GM21786 (cell line): Measurements from ENCODE around the gene FAM117A.
A peak's percentile ranks its signal among the peaks of the same experiment; 100 is the strongest.

Experiments used
- ATAC-seq: cut with Tn5 transposase; IDR thresholded peaks from one replicate; pipeline ENCODE4 v1.9.1; 2021; ENCODE audit not compliant: unreplicated experiment

FAM117A gene, protein sequence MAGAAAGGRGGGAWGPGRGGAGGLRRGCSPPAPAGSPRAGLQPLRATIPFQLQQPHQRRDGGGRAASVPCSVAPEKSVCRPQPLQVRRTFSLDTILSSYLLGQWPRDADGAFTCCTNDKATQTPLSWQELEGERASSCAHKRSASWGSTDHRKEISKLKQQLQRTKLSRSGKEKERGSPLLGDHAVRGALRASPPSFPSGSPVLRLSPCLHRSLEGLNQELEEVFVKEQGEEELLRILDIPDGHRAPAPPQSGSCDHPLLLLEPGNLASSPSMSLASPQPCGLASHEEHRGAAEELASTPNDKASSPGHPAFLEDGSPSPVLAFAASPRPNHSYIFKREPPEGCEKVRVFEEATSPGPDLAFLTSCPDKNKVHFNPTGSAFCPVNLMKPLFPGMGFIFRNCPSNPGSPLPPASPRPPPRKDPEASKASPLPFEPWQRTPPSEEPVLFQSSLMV

DNA sequence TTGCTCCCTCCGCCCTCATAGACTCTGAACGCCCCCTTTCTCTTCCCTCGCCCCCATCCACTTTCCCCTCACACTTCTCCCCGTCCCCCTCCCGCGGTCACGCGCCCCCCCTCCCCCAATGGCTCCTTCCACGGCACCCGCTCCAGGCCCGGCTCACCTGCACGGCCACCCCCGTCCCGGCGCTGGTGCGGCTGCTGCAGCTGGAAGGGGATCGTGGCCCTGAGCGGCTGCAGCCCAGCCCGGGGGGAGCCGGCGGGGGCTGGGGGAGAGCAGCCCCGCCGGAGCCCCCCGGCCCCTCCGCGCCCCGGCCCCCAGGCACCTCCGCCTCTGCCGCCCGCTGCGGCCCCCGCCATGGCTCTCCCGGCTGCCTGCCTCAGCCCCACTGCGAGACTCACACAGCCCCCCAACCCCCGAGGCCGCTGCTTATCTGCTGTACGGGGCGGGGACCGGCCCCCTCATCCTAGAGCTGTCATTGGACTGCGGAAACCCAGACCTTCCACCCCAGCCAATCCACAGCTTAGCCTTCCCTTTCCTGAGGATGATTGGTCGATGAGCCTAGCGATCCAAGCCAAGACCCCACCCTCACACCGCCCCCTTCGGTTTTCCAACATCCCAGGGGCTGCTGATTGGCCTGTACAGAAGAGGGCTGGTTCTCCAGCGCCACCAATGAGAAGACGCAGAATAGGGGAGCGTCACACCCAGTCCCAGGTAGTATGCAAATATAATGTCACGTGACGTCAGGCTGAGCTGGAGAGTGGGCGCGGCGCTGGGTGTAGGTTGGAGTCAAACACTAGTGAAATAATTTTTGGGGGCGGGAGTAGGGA, at the start of gene FAM117A:
Gene FAM117A, minus strand, starts transcription at position 397 of the 824 bp plus-strand sequence. Its CDS starts 44 bp downstream, at position 353.
- ATAC-seq: peak; percentile 94

DNA sequence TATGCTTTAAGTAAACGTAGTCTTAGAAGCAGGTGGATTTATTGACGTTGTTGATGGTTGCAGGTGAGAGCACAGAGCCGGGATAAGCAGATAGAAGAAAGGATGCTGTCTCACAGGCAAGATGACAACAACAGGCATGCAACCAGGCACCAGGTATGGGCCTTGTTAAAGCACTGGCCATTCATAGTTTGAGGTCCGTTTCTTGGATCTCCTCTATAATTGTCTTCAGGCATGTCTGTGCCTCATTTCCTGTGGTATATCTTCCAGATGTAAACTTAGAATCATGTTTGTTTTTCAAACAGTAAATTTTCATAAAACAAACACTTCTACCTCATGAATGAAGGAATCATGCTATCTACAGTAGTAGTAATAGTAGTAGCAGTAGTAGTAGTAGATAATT, 45.1 kb upstream of the FAM117A start:
- ATAC-seq: no peak

DNA sequence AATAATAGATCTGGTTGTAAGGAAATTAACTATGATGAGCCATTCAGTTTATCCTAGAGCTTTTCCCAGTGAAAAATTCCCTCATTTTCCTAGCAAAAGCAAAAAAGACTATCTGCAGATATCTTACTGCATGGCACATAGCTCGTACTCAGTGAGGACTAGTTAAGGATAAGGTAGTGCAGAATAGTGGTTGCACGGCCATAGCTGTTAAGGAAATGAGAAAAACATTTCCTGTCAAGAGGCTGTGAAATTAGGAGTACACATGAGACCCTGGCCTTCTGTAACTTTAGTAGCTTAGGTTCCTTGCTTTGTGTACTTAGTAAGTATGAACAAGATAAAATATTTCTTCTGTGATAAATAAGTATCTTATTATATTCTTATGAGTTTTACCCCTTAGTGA, 34.8 kb upstream of the FAM117A start:
- no peak for ATAC-seq

DNA sequence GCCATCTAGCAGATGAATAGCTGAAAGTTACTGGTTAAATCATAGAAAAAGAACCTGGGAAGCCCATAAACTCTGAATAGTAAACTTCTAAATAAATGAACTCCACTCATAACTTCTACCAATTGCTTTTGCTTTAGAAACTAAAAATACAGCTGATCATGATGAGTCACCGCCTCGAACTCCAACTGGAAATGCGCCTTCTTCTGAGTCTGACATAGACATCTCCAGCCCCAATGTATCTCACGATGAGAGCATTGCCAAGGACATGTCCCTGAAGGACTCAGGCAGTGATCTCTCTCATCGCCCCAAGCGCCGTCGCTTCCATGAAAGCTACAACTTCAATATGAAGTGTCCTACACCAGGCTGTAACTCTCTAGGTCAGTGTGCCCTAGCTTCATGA, 34.3 kb upstream of the FAM117A start:
- ATAC-seq: no peak

DNA sequence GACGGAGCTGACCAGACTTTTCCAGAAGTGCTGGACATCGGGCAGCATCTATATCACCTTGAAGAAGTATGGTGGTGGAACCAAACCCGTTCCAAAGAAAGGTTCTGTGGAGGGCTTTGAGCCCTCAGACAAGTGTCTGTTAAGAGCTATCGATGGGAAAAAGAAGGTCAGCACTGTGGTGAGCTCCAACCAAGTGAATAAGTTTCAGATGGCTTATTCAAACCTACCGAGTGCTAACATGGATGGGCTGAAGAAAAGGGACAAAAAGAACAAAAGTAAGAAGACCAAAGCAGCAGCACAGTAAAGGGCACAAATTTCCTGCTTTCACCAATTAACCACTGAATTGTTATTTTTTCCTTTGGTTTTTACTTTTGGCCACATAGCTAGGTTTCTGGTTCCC, 31.4 kb upstream of the FAM117A start:
- ATAC-seq: no peak

DNA sequence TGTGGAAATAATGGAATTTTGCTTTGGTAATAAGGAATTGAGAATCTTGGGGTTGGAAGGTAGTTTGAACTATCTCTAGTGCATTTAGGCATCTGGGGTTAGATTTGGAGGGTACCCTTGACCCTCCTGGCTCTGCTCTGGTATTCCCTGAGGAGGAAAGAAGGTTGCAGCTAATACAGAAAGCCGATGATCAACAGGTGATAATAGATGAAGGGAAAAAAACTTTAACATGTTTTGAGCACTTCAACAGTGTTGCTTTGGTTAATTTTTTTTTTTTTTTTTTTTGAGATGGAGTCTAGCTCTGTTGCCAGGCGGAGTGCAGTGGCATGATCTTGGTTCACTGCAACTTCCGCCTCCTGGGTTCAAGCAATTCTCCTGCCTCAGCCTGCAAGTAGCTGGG, 29.4 kb upstream of the FAM117A start:
- ATAC-seq: no peak

DNA sequence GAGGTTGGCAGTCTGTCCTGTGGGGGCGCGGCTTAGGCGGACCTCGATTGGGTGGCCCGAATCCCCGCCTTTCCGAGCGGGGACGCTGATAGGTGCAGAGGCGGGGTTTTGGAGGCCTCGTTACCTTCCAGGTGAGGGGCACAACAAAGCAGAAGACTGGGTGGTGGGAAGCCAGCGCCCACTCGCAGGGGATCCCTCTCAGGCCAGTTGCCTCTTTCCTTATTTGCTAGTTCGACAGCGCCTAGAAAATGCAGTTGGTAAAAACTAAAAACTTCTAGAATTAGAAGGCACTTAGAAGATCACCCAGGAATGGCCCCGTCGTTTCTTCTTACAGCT, 25.3 kb upstream of the FAM117A start:
- ATAC-seq: no peak

DNA sequence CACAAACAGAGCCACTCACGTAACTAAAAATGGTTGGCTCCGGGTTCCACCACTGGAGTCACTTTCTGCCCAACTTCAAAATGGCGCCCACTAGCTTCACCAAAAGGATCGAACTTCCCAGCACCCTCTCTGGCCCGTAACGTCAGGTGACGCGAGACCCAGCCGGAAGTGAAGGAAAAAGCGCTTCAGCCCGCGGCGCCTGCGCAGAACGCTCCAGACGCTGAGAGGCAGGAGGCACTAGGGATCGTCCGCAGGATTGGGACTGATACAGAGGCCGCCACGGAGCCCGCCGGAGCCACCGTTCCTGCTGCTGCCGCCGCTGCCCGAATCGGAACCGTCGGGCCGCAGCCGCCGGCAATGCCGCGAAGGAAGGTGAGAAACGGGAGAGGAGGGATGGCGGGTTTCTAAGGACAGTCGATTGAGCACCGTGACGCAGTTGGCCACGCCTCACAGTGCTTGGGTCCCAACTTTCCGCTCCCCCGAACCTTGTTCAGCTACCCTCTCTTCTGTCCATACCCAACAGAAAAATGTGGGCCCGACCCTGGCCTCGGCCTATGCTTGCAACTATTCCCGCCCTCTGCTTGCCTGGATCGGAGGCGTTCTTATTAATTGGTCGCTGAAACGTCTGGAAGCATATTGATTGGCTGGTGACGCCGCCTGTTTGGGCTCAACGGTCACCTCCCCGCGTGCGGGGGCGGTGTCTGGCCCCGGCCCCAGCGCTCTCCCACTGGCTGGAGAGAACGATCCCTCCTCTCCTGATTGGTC, 24.7 kb upstream of the FAM117A start, which contains the start of gene KAT7:
Gene KAT7, plus strand, starts transcription at position 204 of the 765 bp plus-strand sequence. Its CDS starts 154 bp downstream, at position 358.
- peak; percentile 92 for ATAC-seq

DNA sequence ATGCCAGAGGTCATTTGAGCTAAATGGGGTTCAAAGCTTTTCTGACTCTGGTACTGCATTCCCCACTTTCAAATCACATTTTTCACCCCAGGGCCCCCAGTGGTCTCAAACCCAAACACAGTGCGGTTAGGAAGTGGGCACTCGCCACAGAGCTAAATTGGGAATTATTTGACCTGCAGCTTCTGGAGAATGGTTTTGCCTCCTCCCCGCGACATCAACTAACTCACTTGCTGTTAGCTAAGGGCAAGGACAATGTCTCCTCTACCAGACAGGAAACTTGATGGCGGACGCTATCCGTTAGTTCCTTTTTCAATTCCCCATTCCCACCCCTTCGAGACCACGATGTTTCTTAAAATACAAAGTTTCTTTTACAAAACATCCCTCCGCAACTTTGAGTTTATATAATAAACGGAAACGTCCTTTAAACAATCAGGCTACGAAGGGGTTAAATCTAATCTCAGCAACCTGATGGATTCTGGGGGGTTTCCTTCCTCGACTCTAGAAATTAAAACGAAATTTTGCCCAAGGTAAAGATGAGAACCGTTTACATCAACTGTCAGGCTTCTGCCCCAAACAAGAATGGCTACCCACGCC, 24.1 kb upstream of the FAM117A start:
- ATAC-seq: no peak

DNA sequence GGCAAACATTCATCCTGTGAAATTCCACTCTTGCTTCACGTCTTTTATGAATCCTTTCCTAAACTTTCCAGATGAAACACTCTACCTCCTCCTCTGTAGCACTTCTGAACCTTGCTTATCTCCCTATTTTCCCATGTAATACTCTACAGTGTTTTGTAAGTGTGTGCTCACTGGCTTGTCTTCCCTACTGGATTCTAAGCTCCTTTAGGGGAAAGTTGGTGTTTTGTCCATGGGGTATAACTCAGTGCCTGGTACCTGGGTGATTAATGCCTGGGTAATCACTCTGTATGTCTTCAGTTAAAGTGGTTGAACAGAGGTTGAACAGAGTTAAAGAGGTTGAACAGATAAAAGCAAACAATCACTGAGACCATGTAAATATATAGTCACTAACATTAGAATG, 20.7 kb upstream of the FAM117A start:
- no peak for ATAC-seq

DNA sequence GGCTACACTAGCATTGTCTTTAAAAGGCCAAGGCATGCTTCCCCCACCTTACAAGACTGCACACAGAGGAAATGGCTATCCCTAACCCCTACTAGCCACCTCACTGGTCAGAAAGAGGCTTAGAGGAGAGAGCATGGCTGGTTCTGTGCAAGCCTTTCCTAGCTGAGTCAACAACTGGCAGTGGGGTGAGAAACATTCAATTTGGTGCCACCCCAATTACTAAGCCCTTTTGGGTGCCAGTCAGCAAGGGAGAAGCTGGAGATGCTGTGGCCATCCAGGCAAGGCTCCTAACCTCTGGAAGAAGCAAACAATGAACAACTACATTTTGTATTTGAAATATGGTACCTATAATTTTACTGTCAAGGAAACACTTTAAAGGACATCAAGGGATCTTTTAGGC, 19.9 kb upstream of the FAM117A start:
- no peak for ATAC-seq

DNA sequence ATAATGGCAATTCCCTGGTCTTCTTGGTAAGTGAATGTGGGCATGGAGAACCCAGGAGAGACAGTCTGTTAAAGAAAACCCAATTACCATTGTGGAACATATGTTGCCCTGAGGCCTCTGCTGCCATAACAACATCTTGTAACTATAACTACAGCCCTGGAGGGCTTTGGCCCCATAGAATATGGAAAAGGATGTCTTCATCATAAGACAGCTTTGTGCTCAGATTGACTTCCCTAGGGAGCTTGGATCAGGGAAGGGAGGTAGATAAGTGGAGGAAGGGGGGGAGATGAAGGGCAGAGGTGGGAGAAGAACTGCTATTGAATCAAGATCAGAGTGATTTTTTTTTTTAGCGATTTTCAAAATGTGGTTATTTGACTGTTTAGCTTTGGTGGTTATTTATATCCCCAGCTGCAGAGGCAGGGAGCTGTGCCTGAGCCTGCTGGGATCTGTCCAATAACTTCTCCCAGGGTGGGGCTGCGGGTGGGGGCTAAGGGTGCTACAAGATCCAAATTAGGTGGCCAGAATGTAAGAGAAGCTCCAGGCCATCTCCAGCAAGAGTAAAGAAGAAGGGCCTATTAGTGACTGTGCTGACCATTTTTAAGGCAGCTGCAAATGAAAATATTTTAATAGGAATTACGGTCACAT, 19.3 kb upstream of the FAM117A start:
- ATAC-seq: no peak

DNA sequence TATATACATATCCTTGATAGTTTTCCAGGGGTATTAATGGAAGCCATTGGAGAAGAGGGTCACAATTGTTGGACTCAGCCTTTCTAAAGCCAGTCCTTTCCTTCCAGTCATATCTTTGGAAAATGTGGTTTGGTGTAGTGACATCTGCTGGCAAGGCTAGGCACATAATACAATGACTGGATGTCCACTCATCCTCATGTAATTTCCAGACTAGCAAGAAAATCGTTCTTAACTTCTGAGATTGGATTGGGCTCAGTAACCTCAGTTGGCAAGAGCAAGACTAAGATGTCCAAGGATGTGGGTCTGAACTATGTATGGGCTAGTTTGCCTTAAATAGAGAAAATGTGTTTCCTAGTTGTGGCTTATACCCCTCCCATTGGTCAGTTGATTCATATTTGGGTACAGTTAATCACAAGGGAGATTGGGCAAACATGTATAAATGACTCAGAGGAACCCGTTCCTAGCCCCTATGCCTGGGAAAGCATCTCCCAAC, 15.9 kb upstream of the FAM117A start:
- ATAC-seq: no peak

DNA sequence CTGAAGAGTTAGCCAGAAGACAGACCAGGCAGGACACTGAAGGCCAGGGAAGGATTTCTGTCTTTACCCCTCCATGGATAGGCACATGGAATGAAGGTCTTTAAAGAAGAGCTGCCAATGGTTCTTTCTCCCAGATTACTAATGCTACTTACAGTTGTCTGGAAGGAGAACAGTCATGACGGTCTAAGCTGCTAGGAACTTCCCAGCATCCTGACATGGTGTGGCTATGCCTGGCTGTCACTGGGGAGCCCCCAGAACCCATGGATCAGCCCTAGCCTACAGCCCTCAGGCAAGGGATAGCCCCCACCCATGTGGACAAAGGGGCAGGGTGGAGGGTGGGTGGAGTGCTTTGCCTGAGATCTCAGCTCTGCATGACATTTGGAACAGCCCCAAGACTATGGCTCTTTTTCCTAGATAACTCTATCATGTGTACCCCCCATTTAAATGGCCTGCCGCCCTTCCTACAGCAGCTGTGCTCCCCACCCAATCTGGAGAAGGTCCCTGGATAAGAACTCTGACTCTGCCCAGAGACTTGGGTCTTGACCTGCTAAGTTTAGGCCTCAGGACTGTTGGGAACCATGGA, 15.3 kb upstream of the FAM117A start:
- no peak for ATAC-seq

DNA sequence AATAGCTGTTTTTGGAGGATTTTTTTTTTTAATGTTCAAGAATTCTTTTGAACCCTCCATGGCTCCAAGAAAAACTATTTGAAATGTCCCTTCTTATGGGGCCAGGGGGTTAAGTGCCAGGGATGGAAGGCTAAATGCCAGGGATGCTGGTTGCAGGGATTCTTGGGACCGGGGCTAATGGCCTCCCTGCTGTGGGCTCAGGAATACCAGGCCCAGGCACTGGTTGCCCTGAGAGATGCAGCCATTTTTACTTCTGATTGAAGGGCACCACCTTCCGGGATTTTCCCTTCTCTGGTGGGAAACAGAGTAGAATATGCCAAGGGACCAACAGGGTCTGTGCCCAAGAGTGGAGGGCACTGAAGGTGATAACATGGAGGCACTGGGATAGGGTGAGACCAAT, 13.6 kb upstream of the FAM117A start:
- ATAC-seq: no peak

DNA sequence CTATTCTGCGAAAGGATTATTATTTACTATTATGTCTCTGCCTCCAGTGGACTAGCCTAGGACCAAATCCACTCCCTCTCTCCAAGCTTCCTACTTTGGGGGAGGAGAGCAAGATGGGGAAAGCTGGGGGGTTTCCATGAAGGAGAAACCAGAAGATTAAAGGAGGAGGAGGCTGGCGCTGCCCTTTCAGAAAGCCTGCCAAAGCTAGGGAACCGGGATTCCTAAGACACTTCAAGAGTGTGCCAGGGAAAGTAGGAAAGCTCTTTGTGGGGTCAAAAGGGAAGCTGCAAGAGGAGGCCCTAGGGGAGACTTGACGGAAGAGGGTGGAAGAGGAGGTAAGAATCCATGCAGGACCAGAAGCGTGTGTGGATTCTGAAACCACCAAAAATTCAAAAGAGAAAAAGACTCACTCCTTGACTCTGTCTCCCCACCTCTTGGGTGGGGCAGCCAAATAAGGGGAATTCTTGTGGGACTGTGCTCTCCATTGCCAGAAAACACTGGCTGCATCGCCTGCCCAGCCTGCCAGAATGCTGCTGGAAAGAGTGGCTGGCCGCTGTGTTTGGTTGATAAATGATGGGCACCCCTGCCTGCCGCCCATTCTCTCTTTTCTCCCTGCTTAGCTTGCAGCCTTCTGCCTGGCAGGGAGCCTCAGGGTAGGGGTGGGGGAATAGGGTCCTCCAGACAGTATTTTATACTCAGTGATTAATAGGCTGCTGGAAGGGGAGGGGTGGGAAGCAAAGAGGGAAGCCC, 12.8 kb upstream of the FAM117A start:
- ATAC-seq: no peak

DNA sequence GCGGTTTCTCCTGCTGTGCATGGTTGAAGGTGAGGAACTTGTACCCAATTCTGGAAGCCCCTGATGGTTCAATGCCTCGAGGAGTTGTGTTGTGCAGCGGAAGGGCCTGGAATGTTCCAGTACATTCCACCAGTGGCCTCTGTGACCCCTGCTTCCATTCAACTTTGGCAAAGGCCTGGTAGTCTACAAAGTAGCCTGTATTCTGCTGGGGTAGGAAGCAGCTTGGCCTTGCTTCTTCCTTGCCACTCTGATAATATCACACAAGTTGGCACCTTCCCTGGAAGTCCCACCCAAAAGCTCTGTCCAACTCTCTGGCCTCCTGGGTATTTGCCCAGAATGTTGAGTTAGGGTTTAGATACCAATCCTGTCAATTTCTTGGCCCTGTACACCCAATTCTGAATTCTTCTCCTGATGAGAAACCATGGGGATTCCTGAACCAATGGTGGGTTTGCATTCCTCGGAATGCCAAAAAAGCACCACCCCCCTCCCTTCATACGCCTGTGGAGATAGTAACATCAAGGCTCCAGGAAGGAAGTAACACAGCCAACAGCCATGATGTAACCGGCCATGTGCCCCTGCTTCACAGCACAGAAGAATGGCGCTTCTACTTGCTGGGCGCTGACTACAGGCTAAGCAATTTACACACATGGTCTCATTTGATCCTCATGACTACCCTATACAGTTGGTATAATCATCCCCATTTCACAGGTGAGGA, 11.8 kb upstream of the FAM117A start:
- ATAC-seq: no peak

DNA sequence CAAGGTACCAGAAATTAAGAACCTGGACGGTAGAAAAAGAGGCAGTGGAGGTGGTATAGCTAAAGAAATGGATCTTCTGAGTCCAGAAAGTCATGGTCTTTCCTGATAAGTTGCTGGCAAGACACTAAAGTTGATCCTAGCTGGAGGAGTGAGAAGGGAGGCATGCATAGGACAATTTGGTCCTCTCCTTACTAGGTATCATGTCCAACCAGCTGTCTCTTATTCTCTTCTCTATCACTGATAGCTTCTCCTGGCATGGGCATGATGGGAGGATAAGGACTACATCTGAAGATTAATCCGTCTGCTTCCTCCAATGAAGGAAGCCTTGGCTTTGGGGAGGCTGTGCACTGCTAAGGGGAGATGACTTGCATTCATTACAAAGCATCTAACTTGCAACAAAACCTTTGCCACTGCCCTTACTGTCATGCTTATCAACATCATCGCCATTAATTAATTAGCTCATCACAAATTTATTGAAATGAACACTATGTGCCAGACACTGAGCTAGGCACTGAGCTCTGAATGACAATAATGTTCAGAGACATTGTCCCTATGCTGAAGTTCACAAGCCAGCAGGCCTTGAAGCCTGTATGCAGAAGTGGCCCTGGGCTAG, 3.1 kb upstream of the FAM117A start:
- ATAC-seq: no peak
